HepG2 (cell line): ENCODE results near the gene REEP2. TPM values are rescaled to one million over a fixed set of nuclear protein-coding genes. Genes with fewer than 3 reads are reported as not detected.

ENCODE experiments used
- ATF7-NPFF ChIP-seq: sonication (generic); formaldehyde crosslinking; IDR thresholded peaks from 2 replicates; pipeline ENCODE4 v1.8.1; 2023; ENCODE audit warnings: mild to moderate bottlenecking, low read depth, missing genetic modification reagents, moderate library complexity
- BCL6 ChIP-seq: IDR thresholded peaks from 2 replicates; pipeline ENCODE4 v1.6.1; 2016; ENCODE audit warnings: missing genetic modification reagents, missing compliant biosample characterization
- FLYWCH1 ChIP-seq: sonication (generic); formaldehyde crosslinking; IDR thresholded peaks from 2 replicates; pipeline ENCODE4 v1.8.1; 2023; ENCODE audit warnings: mild to moderate bottlenecking, missing genetic modification reagents
- HDAC2 ChIP-seq: sonication (generic); formaldehyde crosslinking; IDR thresholded peaks from 2 replicates; pipeline ENCODE4 v1.4.0; 2020; ENCODE audit warnings: missing genetic modification reagents
- KDM2A ChIP-seq: sonication (generic); formaldehyde crosslinking; IDR thresholded peaks from 2 replicates; pipeline ENCODE4 v1.4.0; 2020; ENCODE audit warnings: low read depth, missing genetic modification reagents, borderline replicate concordance
- LCORL ChIP-seq, 2 experiments: fragments of 450-650 bp in 1 of 2; sonication (generic) in 1 of 2; formaldehyde crosslinking in 1 of 2; IDR thresholded peaks; 2 replicates each; pipeline versions ENCODE4 v1.5.0 to v1.6.1; 2017 to 2020; ENCODE audit warnings: antibody characterized with exemption in 1 of 2, missing genetic modification reagents in 1 of 2
- MTA1 ChIP-seq: sonication (generic); formaldehyde crosslinking; IDR thresholded peaks from 2 replicates; pipeline ENCODE4 v1.4.0; 2020; ENCODE audit warnings: missing genetic modification reagents, mild to moderate bottlenecking, borderline replicate concordance
- NFATC3 ChIP-seq: sonication (generic); formaldehyde crosslinking; IDR thresholded peaks from 2 replicates; pipeline ENCODE4 v1.5.1; 2020; ENCODE audit warnings: mild to moderate bottlenecking, missing genetic modification reagents
- PHF21A ChIP-seq: sonication (generic); formaldehyde crosslinking; IDR thresholded peaks from 2 replicates; pipeline ENCODE4 v1.5.0; 2020; ENCODE audit warnings: mild to moderate bottlenecking, missing genetic modification reagents
- PTBP1 ChIP-seq: fragments of 200-400 bp; formaldehyde crosslinking; IDR thresholded peaks from 2 replicates; pipeline ENCODE4 v1.6.1; 2018; ENCODE audit warnings: low read length, low read depth; ENCODE audit not compliant: poor library complexity, severe bottlenecking
- RAD21 ChIP-seq: fragments of 450-650 bp; formaldehyde crosslinking; IDR thresholded peaks from 2 replicates; pipeline ENCODE4 v1.5.0; 2020; ENCODE audit warnings: mild to moderate bottlenecking
- SKI ChIP-seq: fragments of 450-650 bp; IDR thresholded peaks from one replicate; pipeline ENCODE4 v1.6.1; 2018; ENCODE audit warnings: mild to moderate bottlenecking; ENCODE audit not compliant: partially characterized antibody
- SRY ChIP-seq: sonication (generic); formaldehyde crosslinking; IDR thresholded peaks from 2 replicates; pipeline ENCODE4 v1.8.0; 2022; ENCODE audit warnings: mild to moderate bottlenecking, missing genetic modification reagents
- TARDBP ChIP-seq: sonication (generic); formaldehyde crosslinking; IDR thresholded peaks from 2 replicates; pipeline ENCODE4 v1.8.0; 2022; ENCODE audit warnings: mild to moderate bottlenecking, missing genetic modification reagents
- TCF7L2 ChIP-seq: IDR thresholded peaks from 2 replicates; pipeline ENCODE4 v1.6.1; 2011; ENCODE audit warnings: mild to moderate bottlenecking, low read depth, low read length, moderate library complexity
- THYN1 ChIP-seq: sonication (generic); formaldehyde crosslinking; IDR thresholded peaks from 2 replicates; pipeline ENCODE4 v1.8.1; 2023; ENCODE audit warnings: low read depth, mild to moderate bottlenecking, moderate library complexity, missing genetic modification reagents, borderline replicate concordance
- ZBTB1 ChIP-seq: sonication (generic); formaldehyde crosslinking; IDR thresholded peaks from 2 replicates; pipeline ENCODE4 v1.4.0; 2020; ENCODE audit warnings: missing genetic modification reagents, borderline replicate concordance
- ZBTB14 ChIP-seq: sonication (generic); formaldehyde crosslinking; IDR thresholded peaks from 2 replicates; pipeline ENCODE4 v1.4.0; 2020; ENCODE audit warnings: missing genetic modification reagents
- ZBTB21 ChIP-seq: sonication (generic); formaldehyde crosslinking; IDR thresholded peaks from 2 replicates; pipeline ENCODE4 v1.4.0; 2020; ENCODE audit warnings: missing genetic modification reagents
- ZBTB25 ChIP-seq: IDR thresholded peaks from 2 replicates; pipeline ENCODE4 v1.6.1; 2018; ENCODE audit warnings: missing genetic modification reagents
- ZIK1 ChIP-seq: sonication (generic); formaldehyde crosslinking; IDR thresholded peaks from 2 replicates; pipeline ENCODE4 v1.5.0; 2020; ENCODE audit warnings: mild to moderate bottlenecking, low read depth, missing genetic modification reagents, borderline replicate concordance
- ZNF224 ChIP-seq: sonication (generic); formaldehyde crosslinking; IDR thresholded peaks from 2 replicates; pipeline ENCODE4 v1.5.0; 2020; ENCODE audit warnings: mild to moderate bottlenecking, missing genetic modification reagents
- ZNF253 ChIP-seq: sonication (generic); formaldehyde crosslinking; IDR thresholded peaks from 2 replicates; pipeline ENCODE4 v1.8.0; 2022; ENCODE audit warnings: mild to moderate bottlenecking, missing genetic modification reagents, borderline replicate concordance
- ZNF530 ChIP-seq: sonication (generic); formaldehyde crosslinking; IDR thresholded peaks from 2 replicates; pipeline ENCODE4 v1.5.0; 2020; ENCODE audit warnings: low read depth, mild to moderate bottlenecking, missing genetic modification reagents
- ZNF574 ChIP-seq: sonication (generic); formaldehyde crosslinking; IDR thresholded peaks from 2 replicates; pipeline ENCODE4 v1.4.0; 2020; ENCODE audit warnings: missing genetic modification reagents
- ZSCAN20 ChIP-seq: sonication (generic); formaldehyde crosslinking; IDR thresholded peaks from 2 replicates; pipeline ENCODE4 v1.4.0; 2020; ENCODE audit warnings: missing genetic modification reagents, mild to moderate bottlenecking, borderline replicate concordance
- polyA plus RNA-seq, 8 experiments: library from polyadenylated mRNA; depleted of rRNA in 3 of 8; stranded (reverse) in 7 of 8; unstranded in 1 of 8; fragments of >200 nt; fragmentation: Illumina TruSeq in 4 of 8; extraction: Trizol in 4 of 8; gene quantifications; 2 replicates each; pipeline versions ENCODE4 v1.2.1 to v1.2.3, GENCODE V29; 2011 to 2016; ENCODE audit warnings: low read depth in 4 of 8, missing spikeins in 1 of 8, mixed read lengths in 1 of 8; ENCODE audit not compliant: insufficient read depth in 1 of 8
- total RNA-seq, 5 experiments: library from RNA; depleted of rRNA; stranded (reverse); fragments of >200 nt; fragmentation: Illumina TruSeq; extraction: Trizol; gene quantifications; 2 replicates each; pipeline ENCODE4 v1.2.3, GENCODE V29; 2016; ENCODE audit warnings: low read depth in 1 of 5

Gene REEP2
- total and polyA plus RNA-seq, 2 of the 13 experiments (the other 11 are each of a cell fraction or from before 2014, with no cell fraction given): 5.3 to 7.8 TPM

- TF ChIP-seq ZBTB14 (CRISPR knock-in tag) (0 out of 2 replicates have a peak, but pooled peaks have one; percentile 23), TCF7L2 (no peak), ZNF224 (CRISPR knock-in tag) (no peak), RAD21 (CRISPR knock-in tag) (0 out of 2 replicates have a peak, but pooled peaks have one; percentile 10), ZNF253 (no peak), SRY (CRISPR knock-in tag) (no peak), BCL6 (no peak), ZNF530 (CRISPR knock-in tag) (no peak), ZSCAN20 (CRISPR knock-in tag) (no peak), ZBTB1 (CRISPR knock-in tag) (no peak), THYN1 (CRISPR knock-in tag) (no peak), NFATC3 (CRISPR knock-in tag) (no peak), ZNF574 (0 out of 2 replicates have a peak, but pooled peaks have one; percentile 12), ZBTB21 (CRISPR knock-in tag) (no peak), LCORL (IDR thresholded peaks at IDR 0.05) (no peak), LCORL (CRISPR knock-in tag; IDR thresholded peaks at IDR 0.05) (no peak), ATF7-NPFF (CRISPR knock-in tag) (no peak), PHF21A (CRISPR knock-in tag) (no peak), KDM2A (CRISPR knock-in tag) (peak; percentile 34; the same call in 1 of the 2 replicates), TARDBP (no peak), ZBTB25 (CRISPR knock-in tag) (0 out of 2 replicates have a peak, but pooled peaks have one; percentile 0), SKI (peak; percentile 36), HDAC2 (CRISPR knock-in tag) (no peak), ZIK1 (no peak), MTA1 (CRISPR knock-in tag) (no peak), FLYWCH1 (no peak), PTBP1 (no peak)
Observed at GRCh38 chr5:138438724-138439476, at the start of gene REEP2 (continued).
